Prostate gland (tissue), 2 donors: ENCODE data around the gene FKRP. TPM values are rescaled to one million over a fixed set of nuclear protein-coding genes. Genes with fewer than 3 reads are reported as not detected.

Experiments
- DNase-seq: peaks from one replicate; pipeline ENCODE4 v3.0.0-alpha.2; 2019; ENCODE audit warnings: low spot score
- H3K27ac ChIP-seq, 2 donors: fragments of 200-600 bp; sonication (generic); 2 replicates each; pipeline ENCODE4 v1.5.1; 2017 to 2019
- H3K27me3 ChIP-seq: fragments of 200-600 bp; sonication (generic); replicated peaks from 2 replicates; pipeline ENCODE4 v1.5.1; 2019; ENCODE audit not compliant: insufficient read depth
- H3K36me3 ChIP-seq, 2 donors: fragments of 200-600 bp; sonication (generic); 1 replicate in 1 of 2; 2 replicates in 1 of 2; pipeline versions ENCODE4 v1.5.1 to v1.8.1; 2017 to 2019
- H3K4me1 ChIP-seq: fragments of 200-600 bp; sonication (generic); replicated peaks from 2 replicates; pipeline ENCODE4 v1.5.1; 2019
- H3K4me3 ChIP-seq, 2 donors: fragments of 200-600 bp; sonication (generic); 2 replicates each; pipeline ENCODE4 v1.5.1; 2017 to 2019
- H3K9me3 ChIP-seq: fragments of 200-600 bp; sonication (generic); 2 replicates; pipeline ENCODE4 v1.5.1; 2017
- CTCF ChIP-seq, 4 experiments: fragments of 200-600 bp in 2 of 4; fragments of 450-650 bp in 2 of 4; sonication (generic) in 2 of 4; IDR thresholded peaks; 1 replicate in 3 of 4; 2 replicates in 1 of 4; pipeline ENCODE4 v1.5.1; 2016 to 2019; ENCODE audit warnings: antibody characterized with exemption in 4 of 4, mild to moderate bottlenecking in 2 of 4, moderate library complexity in 2 of 4
- POLR2A ChIP-seq: fragments of 450-650 bp; IDR thresholded peaks from one replicate; pipeline ENCODE4 v1.6.1; 2016; ENCODE audit warnings: antibody characterized with exemption, mild to moderate bottlenecking
- POLR2AphosphoS5 ChIP-seq: sonication (generic); formaldehyde crosslinking; IDR thresholded peaks from one replicate; pipeline ENCODE4 v1.6.1; 2017; ENCODE audit warnings: antibody characterized with exemption
- WGBS: methylation state at CpG from one replicate; pipeline ENCODE4 v1.1.5; 2018; 5-methylcytosine and 5-hydroxymethylcytosine counted together
- intact Hi-C: fragments of 100-400 bp; cut with DNase I; formaldehyde crosslinking; loops from one replicate; pipeline ENCODE4 v1.14.2; 2022
- total RNA-seq, 2 donors: library from RNA; depleted of rRNA; stranded (reverse); fragments of >200 nt; gene quantifications; one replicate each; pipeline ENCODE4 v1.1.0, GENCODE V29; 2016

FKRP gene
- total RNA-seq, 2 donors from 2014 or later, result 15.2 to 32.0 TPM

GRCh38 chr19:46723023-46723461 is 22.8 kb upstream of the FKRP start:
- no peaks in the 10 kb centered on the region for H3K27me3 ChIP-seq
- peaks cover 18 to 48% of the 10 kb centered on the region in 2 donors for H3K36me3 ChIP-seq
- no peak for TF ChIP-seq POLR2A
- TF ChIP-seq CTCF (IDR thresholded peaks at IDR 0.05), result no peak
- no peak for TF ChIP-seq POLR2AphosphoS5
- no peak for DNase-seq
- no peaks in the 10 kb centered on the region for H3K9me3 ChIP-seq
- WGBS, result 81% methylated on average over 13 of the region's 16 CpGs
- H3K27ac ChIP-seq, result no peak overlapping the region
- intact Hi-C loops, result no loop called here
- no peaks in the 10 kb centered on the region for H3K4me1 ChIP-seq
- H3K4me3 ChIP-seq, result no peak overlapping the region

- no peaks in the 10 kb centered on the region for H3K27me3 ChIP-seq
- intact Hi-C loops, result no loop called here
- no peak for DNase-seq
- H3K27ac ChIP-seq, result no peak overlapping the region
- H3K4me3 ChIP-seq, result no peak overlapping the region
- H3K9me3 ChIP-seq, result no peaks in the 10 kb centered on the region
- WGBS, result 97% methylated on average over 5 of the region's 6 CpGs
- H3K36me3 ChIP-seq, result peaks cover 18 to 48% of the 10 kb centered on the region in 2 donors
- TF ChIP-seq POLR2AphosphoS5, result no peak
- no peak for TF ChIP-seq POLR2A
- TF ChIP-seq CTCF (IDR thresholded peaks at IDR 0.05), result no peak
- H3K4me1 ChIP-seq, result no peaks in the 10 kb centered on the region
These were observed 22.4 kb upstream of the FKRP start for GRCh38 chr19:46723471-46723870.

GRCh38 chr19:46724468-46724867 is 21.4 kb upstream of the FKRP start:
- 90% methylated on average over 19 of the region's 20 CpGs for WGBS
- Histone ChIP-seq H3K36me3 (peaks cover 18 to 54% of the 10 kb centered on the region in 2 donors), H3K9me3 (no peaks in the 10 kb centered on the region), H3K27ac (no peak overlapping the region), H3K4me3 (no peak overlapping the region), H3K27me3 (no peaks in the 10 kb centered on the region), H3K4me1 (no peaks in the 10 kb centered on the region)
- intact Hi-C loops, result no loop called here
- DNase-seq, result no peak
- TF ChIP-seq POLR2AphosphoS5 (no peak), POLR2A (no peak), CTCF (IDR thresholded peaks at IDR 0.05) (no peak)

- Histone ChIP-seq H3K9me3 (no peaks in the 10 kb centered on the region), H3K27me3 (no peaks in the 10 kb centered on the region), H3K4me1 (no peaks in the 10 kb centered on the region), H3K36me3 (peaks cover 18 to 58% of the 10 kb centered on the region in 2 donors), H3K4me3 (no peak overlapping the region), H3K27ac (no peak overlapping the region)
- TF ChIP-seq POLR2A (no peak), POLR2AphosphoS5 (no peak), CTCF (IDR thresholded peaks at IDR 0.05) (no peak)
- intact Hi-C loops, result no loop called here
- WGBS, result 93% methylated on average over 26 of the region's 26 CpGs
- no peak for DNase-seq
These were observed 20.6 kb upstream of the FKRP start for GRCh38 chr19:46725036-46725820.

- no peaks in the 10 kb centered on the region for H3K27me3 ChIP-seq
- intact Hi-C loops, result no loop called here
- H3K27ac ChIP-seq, result no peak overlapping the region
- no peak for DNase-seq
- WGBS, result 80% methylated on average over 9 of the region's 9 CpGs
- H3K4me3 ChIP-seq, result no peak overlapping the region
- H3K4me1 ChIP-seq, result no peaks in the 10 kb centered on the region
- TF ChIP-seq POLR2AphosphoS5, result no peak
- no peak for TF ChIP-seq POLR2A
- TF ChIP-seq CTCF (IDR thresholded peaks at IDR 0.05), result no peak
- H3K36me3 ChIP-seq, result peaks cover 18 to 59% of the 10 kb centered on the region in 2 donors
- H3K9me3 ChIP-seq, result no peaks in the 10 kb centered on the region
These were observed 19.9 kb upstream of the FKRP start for GRCh38 chr19:46725859-46726393.
